T-helper 2 cell treated with Interferon-gamma antibody and Interleukin-4, amounts not matched to agents 5 μg/mL and 100 μg/mL, for 36 hours (primary cell): ENCODE measurements around the gene EXOC4.
A peak's percentile ranks its signal among the peaks of the same experiment; 100 is the strongest.

Experiments used
- DNase-seq: peaks from one replicate; pipeline ENCODE4 v3.0.0; 2021; ENCODE audit warnings: low spot score
- H3K27ac Mint-ChIP-seq: one replicate; pipeline ENCODE4 v1.8.0; 2021; ENCODE audit warnings: mild to moderate bottlenecking, mixed read lengths
- H3K27me3 Mint-ChIP-seq: one replicate; pipeline ENCODE4 v1.8.0; 2021; ENCODE audit warnings: low read depth, mixed read lengths
- H3K36me3 Mint-ChIP-seq: one replicate; pipeline ENCODE4 v1.8.0; 2021; ENCODE audit warnings: low read depth, mixed read lengths
- H3K4me1 Mint-ChIP-seq: one replicate; pipeline ENCODE4 v1.8.0; 2021; ENCODE audit warnings: low read depth, mixed read lengths
- H3K4me3 Mint-ChIP-seq: one replicate; pipeline ENCODE4 v1.8.0; 2022; ENCODE audit warnings: mild to moderate bottlenecking, moderate library complexity, mixed read lengths
- H3K9me3 Mint-ChIP-seq: one replicate; pipeline ENCODE4 v1.8.0; 2021; ENCODE audit warnings: mixed read lengths

Gene EXOC4

DNA sequence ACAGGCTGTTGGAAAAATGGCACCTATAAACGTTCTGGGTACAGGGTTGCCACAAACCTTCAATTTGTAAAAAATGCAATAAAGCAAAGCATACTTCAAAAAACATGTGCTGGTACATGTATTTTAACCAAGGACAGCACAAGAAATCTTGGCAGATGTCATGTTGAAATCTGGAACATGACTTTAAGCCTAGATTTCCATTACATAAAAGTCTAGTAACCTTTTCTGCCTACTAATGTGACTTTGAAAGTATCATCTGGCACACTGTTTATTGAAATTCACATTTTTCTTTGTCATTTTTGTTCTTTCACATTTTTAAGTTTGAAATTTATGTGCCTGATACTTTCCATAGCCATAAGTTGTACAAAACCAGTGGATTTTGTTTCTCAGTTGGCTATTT, 296.8 kb downstream of the EXOC4 start:
- no peak overlapping the region for H3K27ac Mint-ChIP-seq
- H3K36me3 Mint-ChIP-seq, result peaks cover 3% of the 10 kb centered on the region
- H3K9me3 Mint-ChIP-seq, result no peaks in the 10 kb centered on the region
- no peaks in the 10 kb centered on the region for H3K27me3 Mint-ChIP-seq
- no peak for DNase-seq
- H3K4me3 Mint-ChIP-seq, result no peak overlapping the region
- H3K4me1 Mint-ChIP-seq, result no peaks in the 10 kb centered on the region

DNA sequence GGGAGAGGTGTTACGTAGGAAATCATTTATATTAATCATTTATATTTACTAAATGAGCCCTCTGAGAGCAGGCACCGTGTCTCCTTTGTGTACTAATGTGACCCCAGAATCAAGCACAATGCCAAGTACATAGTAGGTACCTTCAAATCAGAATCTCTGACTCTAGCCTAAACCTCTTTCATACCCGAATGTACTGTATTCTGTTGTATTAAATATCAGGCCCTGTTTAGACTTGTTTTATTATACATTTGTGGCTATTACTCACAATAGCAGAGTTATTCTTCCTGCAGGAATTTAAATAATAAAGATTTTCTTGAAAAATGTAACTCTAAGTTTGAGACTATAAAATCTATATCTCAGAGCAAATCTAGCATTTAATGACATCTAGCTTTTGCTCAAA, 297.3 kb downstream of the EXOC4 start:
- no peak overlapping the region for H3K27ac Mint-ChIP-seq
- no peak overlapping the region for H3K4me3 Mint-ChIP-seq
- no peaks in the 10 kb centered on the region for H3K9me3 Mint-ChIP-seq
- H3K4me1 Mint-ChIP-seq, result no peaks in the 10 kb centered on the region
- H3K36me3 Mint-ChIP-seq, result peaks cover 3% of the 10 kb centered on the region
- no peak for DNase-seq
- no peaks in the 10 kb centered on the region for H3K27me3 Mint-ChIP-seq

DNA sequence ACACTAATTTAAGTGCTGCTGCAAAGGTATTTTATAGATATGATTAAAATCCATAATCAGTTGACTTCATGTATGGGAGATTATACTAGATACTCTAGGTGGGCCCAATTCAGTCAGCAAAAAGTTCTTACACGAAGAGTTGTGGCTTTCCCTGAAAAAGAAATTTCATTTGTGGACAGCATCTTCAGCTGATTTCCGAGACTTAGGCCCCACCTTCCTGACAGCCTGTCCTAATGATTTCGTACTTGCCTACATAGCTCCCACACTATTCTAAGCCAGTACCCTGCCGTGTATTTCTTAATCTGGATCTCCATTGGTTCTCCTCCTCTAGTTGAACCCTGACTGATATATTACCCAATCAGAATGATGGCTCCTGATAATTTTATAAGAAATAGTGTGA, 297.9 kb downstream of the EXOC4 start:
- DNase-seq, result no peak
- Mint-ChIP-seq H3K4me3 (no peak overlapping the region), H3K27ac (no peak overlapping the region), H3K4me1 (no peaks in the 10 kb centered on the region), H3K9me3 (no peaks in the 10 kb centered on the region), H3K27me3 (no peaks in the 10 kb centered on the region), H3K36me3 (peaks cover 3% of the 10 kb centered on the region)

DNA sequence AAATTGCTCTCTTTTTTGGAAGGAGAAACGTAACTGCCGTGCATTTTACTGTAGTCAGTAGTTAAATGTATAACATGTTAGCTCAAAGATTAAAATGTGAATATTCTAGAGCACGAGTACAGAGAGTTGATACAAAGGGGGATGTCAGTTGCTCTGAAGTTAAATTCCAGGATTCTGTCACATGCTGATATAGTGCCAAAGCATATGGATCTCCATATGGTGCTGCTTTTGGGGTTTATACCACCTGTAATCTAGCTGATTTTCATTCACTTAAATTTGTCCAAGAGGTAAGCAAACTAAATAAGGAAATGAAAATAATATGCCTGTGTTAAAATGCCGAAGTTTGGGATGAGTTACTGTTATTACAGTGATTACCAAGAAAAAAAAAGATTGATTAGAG, 298.6 kb downstream of the EXOC4 start:
- no peaks in the 10 kb centered on the region for H3K4me1 Mint-ChIP-seq
- no peak for DNase-seq
- H3K9me3 Mint-ChIP-seq, result no peaks in the 10 kb centered on the region
- H3K27ac Mint-ChIP-seq, result no peak overlapping the region
- no peaks in the 10 kb centered on the region for H3K27me3 Mint-ChIP-seq
- H3K4me3 Mint-ChIP-seq, result no peak overlapping the region
- peaks cover 3% of the 10 kb centered on the region for H3K36me3 Mint-ChIP-seq

DNA sequence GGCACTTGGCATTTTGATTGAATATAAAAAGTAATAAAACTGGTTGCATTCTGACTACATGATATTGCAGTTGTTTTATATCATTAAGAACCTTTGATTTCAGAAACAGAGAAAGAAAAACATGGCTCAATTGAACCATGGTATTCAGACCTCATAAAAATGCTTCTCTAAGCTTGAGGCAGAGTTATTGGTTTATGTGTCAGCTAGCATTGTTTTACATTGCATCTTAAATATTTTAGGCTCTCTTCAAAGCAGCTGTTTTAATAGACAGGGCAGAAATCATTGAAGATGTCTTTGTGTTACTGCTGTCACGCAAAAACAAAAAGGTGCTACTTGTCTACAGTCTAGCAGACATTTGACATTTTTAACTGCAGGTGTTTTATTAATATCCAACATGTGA, 299.2 kb downstream of the EXOC4 start:
- Mint-ChIP-seq H3K36me3 (peaks cover 3% of the 10 kb centered on the region), H3K4me3 (no peak overlapping the region), H3K27me3 (no peaks in the 10 kb centered on the region), H3K27ac (no peak overlapping the region), H3K4me1 (no peaks in the 10 kb centered on the region), H3K9me3 (no peaks in the 10 kb centered on the region)
- DNase-seq, result no peak

DNA sequence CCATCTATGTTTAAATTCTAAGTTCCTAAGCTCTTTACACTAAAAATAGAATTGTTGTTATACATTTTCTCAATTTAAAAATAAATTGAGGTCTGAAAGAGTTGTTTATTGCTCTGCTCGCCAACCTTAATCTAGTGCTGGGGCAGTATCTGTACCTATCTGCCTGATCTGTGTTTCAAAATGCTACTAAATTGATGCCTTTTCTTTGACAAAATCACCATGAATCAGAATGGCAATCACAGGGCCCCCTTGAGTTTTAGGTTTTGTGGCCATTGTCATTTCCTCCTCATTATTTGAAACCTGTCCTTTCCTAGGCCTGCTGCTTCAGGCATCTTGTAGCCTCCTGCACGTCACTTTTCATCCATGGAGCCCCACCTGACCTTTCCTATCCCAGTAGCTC, 301.5 kb downstream of the EXOC4 start:
- Mint-ChIP-seq H3K27ac (no peak overlapping the region), H3K36me3 (no peaks in the 10 kb centered on the region), H3K27me3 (no peaks in the 10 kb centered on the region), H3K4me1 (no peaks in the 10 kb centered on the region), H3K4me3 (no peak overlapping the region), H3K9me3 (no peaks in the 10 kb centered on the region)
- no peak for DNase-seq

DNA sequence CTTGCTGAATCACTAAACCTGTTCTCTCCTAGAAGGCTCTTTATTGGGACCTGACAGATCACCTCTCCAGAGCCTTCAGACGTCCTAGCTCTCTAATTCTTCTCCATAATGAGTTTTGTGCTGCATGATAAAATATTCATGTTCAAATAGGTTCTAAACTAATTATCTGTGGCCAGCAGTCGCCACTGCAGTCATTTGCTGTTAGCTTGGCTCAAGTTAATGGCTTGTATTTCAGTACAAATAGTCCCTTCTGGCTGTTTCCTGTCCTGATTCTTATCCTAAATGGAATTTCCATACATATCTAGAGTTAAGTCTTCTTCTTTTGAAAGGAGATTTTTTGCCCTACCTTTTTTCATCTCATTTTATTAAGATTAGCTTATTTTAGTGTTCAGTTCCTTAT, 303.2 kb downstream of the EXOC4 start:
- Mint-ChIP-seq H3K36me3 (peaks cover 2% of the 10 kb centered on the region), H3K27me3 (no peaks in the 10 kb centered on the region), H3K9me3 (no peaks in the 10 kb centered on the region), H3K4me1 (no peaks in the 10 kb centered on the region), H3K4me3 (no peak overlapping the region), H3K27ac (no peak overlapping the region)
- no peak for DNase-seq

DNA sequence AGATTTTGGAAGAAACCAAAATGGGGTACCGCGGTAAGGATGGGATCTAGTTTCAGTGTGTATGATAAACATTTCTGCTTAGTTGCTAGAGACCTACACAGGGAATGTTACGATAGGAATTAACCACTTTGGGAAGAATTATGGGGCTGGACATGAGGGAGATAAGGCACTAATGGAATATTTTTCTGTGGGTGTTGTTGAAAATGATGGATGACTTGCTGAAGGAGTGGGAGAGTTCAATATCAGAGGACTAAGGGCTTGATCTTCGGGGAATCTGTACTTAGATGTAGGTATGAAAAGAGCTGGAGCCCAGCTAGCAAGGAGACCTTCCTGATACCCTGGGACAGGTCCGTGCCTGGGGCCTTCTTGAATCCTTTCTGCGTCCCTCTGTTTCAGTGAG, 303.7 kb downstream of the EXOC4 start:
- Mint-ChIP-seq H3K9me3 (no peaks in the 10 kb centered on the region), H3K27ac (no peak overlapping the region), H3K36me3 (peaks cover 2% of the 10 kb centered on the region), H3K4me1 (peaks cover 1% of the 10 kb centered on the region), H3K4me3 (no peak overlapping the region), H3K27me3 (no peaks in the 10 kb centered on the region)
- no peak for DNase-seq

DNA sequence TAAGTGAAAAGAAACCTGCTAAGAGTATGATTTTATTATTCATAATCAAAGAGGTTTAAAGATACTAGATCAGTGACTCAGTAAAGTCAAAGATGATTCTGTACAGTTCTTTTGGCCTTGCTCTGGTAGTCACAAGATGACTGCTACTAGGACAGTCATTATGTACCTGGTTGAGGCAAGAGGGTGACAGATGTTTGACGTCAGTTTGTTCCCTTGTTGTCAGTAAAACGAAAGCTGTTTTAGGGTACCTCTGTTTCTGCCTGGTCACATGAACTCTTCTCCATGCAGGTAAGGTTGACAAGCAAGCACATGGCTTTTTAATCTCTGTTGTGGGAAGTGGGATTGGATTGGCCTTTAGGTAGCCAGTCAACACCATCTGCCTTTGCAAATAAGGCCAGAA, 308.0 kb downstream of the EXOC4 start:
- Mint-ChIP-seq H3K4me1 (peaks cover 3% of the 10 kb centered on the region), H3K9me3 (no peaks in the 10 kb centered on the region), H3K27ac (no peak overlapping the region), H3K36me3 (peaks cover 16% of the 10 kb centered on the region), H3K4me3 (no peak overlapping the region), H3K27me3 (no peaks in the 10 kb centered on the region)
- DNase-seq, result peak; percentile 27

DNA sequence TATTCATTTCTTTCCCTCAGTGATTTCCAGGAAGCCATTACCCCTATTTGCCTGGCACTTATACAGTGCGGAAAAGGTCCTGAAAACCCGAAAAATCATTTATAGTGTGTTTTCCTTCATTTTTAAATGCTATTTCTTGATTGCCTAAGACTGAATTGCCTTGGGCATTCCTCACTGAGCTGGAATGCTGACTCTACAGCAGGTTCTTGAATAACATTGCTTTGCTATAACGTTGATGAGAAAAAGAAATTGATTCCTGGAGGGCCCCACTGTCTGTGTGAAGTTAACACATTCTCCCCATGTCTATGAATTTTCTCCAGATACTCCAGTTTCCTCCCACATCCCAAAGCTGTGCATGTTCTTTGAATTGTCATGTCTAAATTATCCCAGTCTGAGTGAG, 308.5 kb downstream of the EXOC4 start:
- peaks cover 16% of the 10 kb centered on the region for H3K36me3 Mint-ChIP-seq
- H3K4me3 Mint-ChIP-seq, result no peak overlapping the region
- H3K27ac Mint-ChIP-seq, result no peak overlapping the region
- DNase-seq, result no peak
- no peaks in the 10 kb centered on the region for H3K27me3 Mint-ChIP-seq
- H3K9me3 Mint-ChIP-seq, result no peaks in the 10 kb centered on the region
- peaks cover 3% of the 10 kb centered on the region for H3K4me1 Mint-ChIP-seq

DNA sequence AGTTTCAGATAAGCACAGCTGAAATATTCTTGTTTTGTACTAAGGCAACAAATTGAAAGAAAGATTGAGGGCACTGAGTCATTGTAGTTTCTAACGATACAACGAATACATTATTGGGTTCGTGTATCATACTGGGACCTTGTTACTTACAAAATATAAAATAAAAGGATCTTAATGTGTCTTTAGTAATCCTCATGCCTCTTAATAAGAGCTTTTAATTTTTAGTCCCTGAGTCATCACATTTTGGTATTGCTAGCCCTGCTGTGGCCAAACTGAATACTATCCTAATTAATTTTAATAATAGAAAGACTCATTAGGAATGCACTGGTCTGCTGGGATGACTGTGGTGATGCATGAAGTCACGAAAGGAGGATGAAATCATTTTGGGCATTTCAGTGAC, 309.7 kb downstream of the EXOC4 start:
- no peak for DNase-seq
- H3K4me1 Mint-ChIP-seq, result peaks cover 3% of the 10 kb centered on the region
- no peak overlapping the region for H3K27ac Mint-ChIP-seq
- H3K9me3 Mint-ChIP-seq, result no peaks in the 10 kb centered on the region
- H3K27me3 Mint-ChIP-seq, result no peaks in the 10 kb centered on the region
- H3K36me3 Mint-ChIP-seq, result peaks cover 16% of the 10 kb centered on the region
- H3K4me3 Mint-ChIP-seq, result no peak overlapping the region

DNA sequence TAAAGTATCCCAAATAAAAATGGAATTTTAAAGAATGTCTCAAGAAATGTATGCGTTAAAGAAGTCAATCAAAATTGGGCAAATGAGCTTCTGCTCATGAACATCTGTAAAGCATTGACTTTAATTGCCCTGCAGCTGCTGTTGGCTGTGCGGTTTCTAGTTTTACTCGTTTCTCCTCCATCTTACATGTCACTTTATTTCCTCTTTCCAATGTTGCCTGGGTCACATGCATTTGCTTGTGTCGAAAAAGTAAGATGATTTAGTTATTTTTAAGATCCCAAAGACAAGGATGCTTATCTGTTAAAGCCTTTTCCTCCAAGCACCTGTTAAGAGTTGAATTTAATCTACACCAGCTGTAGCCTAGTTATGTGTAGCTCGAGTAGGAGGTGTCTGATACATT, 310.4 kb downstream of the EXOC4 start:
- H3K4me1 Mint-ChIP-seq, result peaks cover 3% of the 10 kb centered on the region
- H3K4me3 Mint-ChIP-seq, result no peak overlapping the region
- H3K27me3 Mint-ChIP-seq, result no peaks in the 10 kb centered on the region
- no peaks in the 10 kb centered on the region for H3K9me3 Mint-ChIP-seq
- peaks cover 16% of the 10 kb centered on the region for H3K36me3 Mint-ChIP-seq
- DNase-seq, result no peak
- no peak overlapping the region for H3K27ac Mint-ChIP-seq

DNA sequence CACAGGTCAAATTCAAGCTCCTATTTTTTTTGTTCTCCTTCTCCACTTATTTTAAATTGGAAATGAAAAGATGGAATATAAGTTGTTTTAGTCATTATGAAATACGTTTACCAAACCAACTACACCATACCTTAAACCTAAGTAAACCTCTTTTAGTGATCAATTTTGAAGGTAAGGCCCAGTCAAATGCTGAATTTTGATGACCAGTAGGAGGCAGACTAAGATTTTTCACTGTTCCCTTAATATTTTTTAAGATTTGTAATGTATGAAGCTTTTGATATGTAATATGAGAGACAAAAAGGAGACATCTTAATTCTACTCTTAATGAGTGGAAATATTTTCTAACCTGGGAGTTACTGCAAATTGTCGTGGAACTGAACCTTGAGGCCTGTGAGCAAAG, 311.6 kb downstream of the EXOC4 start:
- no peaks in the 10 kb centered on the region for H3K27me3 Mint-ChIP-seq
- H3K27ac Mint-ChIP-seq, result no peak overlapping the region
- no peak overlapping the region for H3K4me3 Mint-ChIP-seq
- peaks cover 16% of the 10 kb centered on the region for H3K36me3 Mint-ChIP-seq
- H3K9me3 Mint-ChIP-seq, result no peaks in the 10 kb centered on the region
- H3K4me1 Mint-ChIP-seq, result peaks cover 3% of the 10 kb centered on the region
- DNase-seq, result no peak

DNA sequence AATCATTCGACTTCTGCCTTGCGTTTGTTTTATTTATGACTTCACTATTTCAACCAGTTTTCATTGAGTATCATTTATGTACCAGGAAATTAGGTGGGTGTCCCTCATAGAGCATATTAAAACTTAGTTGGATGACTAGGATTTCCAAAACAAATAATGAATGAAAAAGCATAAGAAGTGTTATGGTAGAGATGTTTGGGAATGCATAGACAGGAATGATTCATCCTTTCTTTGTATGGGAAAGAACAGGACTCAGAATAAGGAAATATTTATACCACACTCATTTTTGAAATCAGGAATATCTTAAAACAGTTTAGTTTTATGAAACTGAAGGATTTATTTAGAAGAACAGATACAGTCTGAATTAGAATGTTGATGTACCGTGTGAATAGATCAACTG, 315.7 kb downstream of the EXOC4 start:
- Mint-ChIP-seq H3K4me1 (peaks cover 11% of the 10 kb centered on the region), H3K36me3 (peaks cover 11% of the 10 kb centered on the region), H3K27ac (no peak overlapping the region), H3K4me3 (no peak overlapping the region), H3K9me3 (no peaks in the 10 kb centered on the region), H3K27me3 (no peaks in the 10 kb centered on the region)
- no peak for DNase-seq

DNA sequence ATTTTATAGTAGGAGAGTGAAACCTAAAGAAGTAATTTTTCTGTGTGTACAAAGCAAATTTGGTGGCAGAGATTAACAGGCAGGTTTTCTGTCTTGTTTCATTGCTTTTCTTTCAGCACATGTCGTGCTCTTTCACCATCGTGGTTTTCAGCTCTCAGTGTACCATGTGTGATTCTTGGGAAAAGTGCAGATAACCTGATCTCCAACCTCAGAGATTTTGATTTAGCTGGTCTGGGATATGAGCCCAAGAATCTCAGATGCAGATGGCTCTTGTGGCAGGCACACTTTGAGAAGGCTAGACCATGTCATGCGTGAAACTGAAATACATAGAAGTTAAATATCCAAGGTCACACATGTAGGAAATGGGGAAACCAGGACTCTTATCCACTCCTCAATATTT, 317.4 kb downstream of the EXOC4 start:
- Mint-ChIP-seq H3K36me3 (no peaks in the 10 kb centered on the region), H3K27me3 (no peaks in the 10 kb centered on the region), H3K4me1 (peaks cover 11% of the 10 kb centered on the region), H3K9me3 (no peaks in the 10 kb centered on the region), H3K27ac (no peak overlapping the region), H3K4me3 (no peak overlapping the region)
- no peak for DNase-seq

DNA sequence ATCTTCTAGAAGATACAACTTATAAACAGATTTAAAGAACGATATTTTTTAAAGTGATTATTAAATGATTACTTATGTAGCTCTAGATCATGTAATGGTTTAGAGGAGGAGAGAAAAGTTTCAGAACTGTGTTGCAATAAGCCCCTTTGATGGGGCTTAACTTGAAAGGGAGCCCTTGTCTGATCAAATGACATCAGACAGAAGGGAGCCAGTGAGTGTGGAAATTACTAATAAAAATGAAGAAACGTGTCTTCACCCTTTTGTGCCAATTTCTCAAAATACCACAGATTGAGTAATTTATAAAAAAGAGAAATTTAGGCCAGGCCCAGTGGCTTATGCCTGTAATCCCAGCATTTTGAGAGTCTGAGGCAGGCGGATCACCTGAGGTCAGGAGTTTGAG, 318.2 kb downstream of the EXOC4 start:
- Mint-ChIP-seq H3K9me3 (no peaks in the 10 kb centered on the region), H3K27ac (no peak overlapping the region), H3K4me3 (no peak overlapping the region), H3K4me1 (peaks cover 9% of the 10 kb centered on the region), H3K36me3 (no peaks in the 10 kb centered on the region), H3K27me3 (no peaks in the 10 kb centered on the region)
- DNase-seq, result no peak
